Thymus (tissue), 2 donors: ENCODE data around the gene NGFR. TPM values are rescaled to one million over a fixed set of nuclear protein-coding genes. Genes with fewer than 3 reads are reported as not detected.

Experiments used
- polyA plus RNA-seq: library from polyadenylated mRNA; stranded (reverse); fragments of 200-250 nt; gene quantifications from one replicate; pipeline ENCODE4 v1.2.3, GENCODE V29; 2013
- total RNA-seq: library from RNA; stranded (reverse); fragments of 120-200 nt; gene quantifications from one replicate; pipeline ENCODE4 v1.2.4, GENCODE V29; 2013
- donor health status: healthy.

Gene NGFR
- total and polyA plus RNA-seq, 2 donors = 1.9 to 5.0 TPM

Other genes with a start within 250 kb of the NGFR start
- gene ZNF652, start 133.0 kb upstream of the NGFR start, total RNA-seq = 17.8 TPM
- gene ZNF652, start 133.0 kb upstream of the NGFR start, polyA plus RNA-seq = 32.0 TPM
- gene PHB1, start 80.4 kb upstream of the NGFR start, total RNA-seq = 98.4 TPM
- 59.9 TPM for gene PHB1, start 80.4 kb upstream of the NGFR start, polyA plus RNA-seq
- 0.52 TPM for gene NXPH3, start 80.6 kb downstream of the NGFR start, total RNA-seq
- 2.3 TPM for gene NXPH3, start 80.6 kb downstream of the NGFR start, polyA plus RNA-seq
- gene SPOP, start 182.8 kb downstream of the NGFR start, total RNA-seq = 64.3 TPM
- gene SPOP, start 182.8 kb downstream of the NGFR start, polyA plus RNA-seq = 54.7 TPM
- gene SLC35B1, start 212.7 kb downstream of the NGFR start, total RNA-seq = 33.3 TPM
- 50.0 TPM for gene SLC35B1, start 212.7 kb downstream of the NGFR start, polyA plus RNA-seq